Immature natural killer cell (primary cell): Measurements from ENCODE around the gene PTCHD4. TPM values are rescaled to one million over a fixed set of nuclear protein-coding genes. Genes with fewer than 3 reads are reported as not detected.

ENCODE experiments used
- DNase-seq, 3 donors: peaks; one replicate each; pipeline ENCODE4 v3.0.0; 2022; ENCODE audit warnings: mixed read lengths in 1 of 3
- H3K27ac Mint-ChIP-seq, 6 donors: one replicate each; pipeline ENCODE4 v1.8.0; 2020; ENCODE audit warnings: mixed read lengths in 6 of 6, mild to moderate bottlenecking in 5 of 6, inconsistent platforms in 4 of 6, moderate library complexity in 3 of 6
- H3K27me3 Mint-ChIP-seq, 3 donors: one replicate each; pipeline ENCODE4 v1.8.0; 2020 to 2021; ENCODE audit warnings: low read depth in 3 of 3, mild to moderate bottlenecking in 3 of 3, mixed read lengths in 3 of 3, moderate library complexity in 3 of 3, inconsistent platforms in 1 of 3
- H3K36me3 Mint-ChIP-seq, 3 donors: one replicate each; pipeline ENCODE4 v1.8.0; 2020; ENCODE audit warnings: mixed read lengths in 3 of 3, inconsistent platforms in 2 of 3, mild to moderate bottlenecking in 2 of 3
- H3K4me1 Mint-ChIP-seq, 2 donors: one replicate each; pipeline ENCODE4 v1.8.0; 2020; ENCODE audit warnings: inconsistent platforms in 2 of 2, mild to moderate bottlenecking in 2 of 2, mixed read lengths in 2 of 2, moderate library complexity in 1 of 2
- H3K4me3 Mint-ChIP-seq, 5 donors: one replicate each; pipeline ENCODE4 v1.8.0; 2020; ENCODE audit warnings: mild to moderate bottlenecking in 5 of 5, mixed read lengths in 5 of 5, inconsistent platforms in 3 of 5, moderate library complexity in 3 of 5
- H3K9me3 Mint-ChIP-seq, 6 donors: one replicate each; pipeline ENCODE4 v1.8.0; 2020; ENCODE audit warnings: mild to moderate bottlenecking in 6 of 6, mixed read lengths in 6 of 6, inconsistent platforms in 4 of 6, moderate library complexity in 3 of 6
- polyA plus RNA-seq, 3 donors: library from polyadenylated mRNA; unstranded; fragments of 300-500 nt; fragmentation: Illumina TruSeq; gene quantifications; one replicate each; pipeline ENCODE4 v1.2.3, GENCODE V29; 2021

Gene PTCHD4
- polyA plus RNA-seq, 3 donors from 2014 or later = not detected

DNA sequence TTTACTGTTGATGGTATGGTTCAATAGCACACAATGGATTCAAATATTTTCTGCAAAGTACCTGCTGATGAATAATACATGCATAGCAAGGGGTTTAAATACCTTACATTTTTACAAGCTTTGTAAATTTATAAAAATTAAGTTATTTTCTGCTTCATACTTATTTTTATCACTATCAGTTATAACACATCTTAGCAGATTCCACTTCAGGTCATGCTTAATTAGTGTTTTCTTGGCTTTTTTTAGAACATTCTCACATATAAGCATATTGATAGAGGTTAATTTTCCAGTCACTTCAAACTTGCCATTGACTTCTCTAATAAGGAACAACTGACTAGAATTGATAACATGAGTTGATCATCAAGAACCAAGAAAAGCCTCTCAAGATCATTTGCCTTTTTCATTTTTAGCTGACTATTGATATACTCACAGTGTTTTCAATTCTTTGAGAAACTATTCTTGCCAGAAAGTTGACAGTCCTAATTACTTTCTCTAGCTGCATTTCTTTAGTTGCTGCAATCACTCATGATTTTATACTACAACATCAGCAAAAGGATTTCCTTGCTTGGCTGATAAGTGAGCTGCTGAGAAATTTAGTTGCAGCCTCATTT, 25.8 kb downstream of the PTCHD4 start:
- Mint-ChIP-seq H3K36me3 (no peaks in the 10 kb centered on the region), H3K27me3 (peaks cover 0 to 2% (median 0%) of the 10 kb centered on the region in 3 donors), H3K4me3 (no peak overlapping the region), H3K4me1 (no peaks in the 10 kb centered on the region), H3K9me3 (peaks cover 0 to 3% (median 0%) of the 10 kb centered on the region in 6 donors), H3K27ac (no peak overlapping the region)
- DNase-seq = no peak

- no peak overlapping the region for H3K4me3 Mint-ChIP-seq
- H3K4me1 Mint-ChIP-seq = no peaks in the 10 kb centered on the region
- H3K27me3 Mint-ChIP-seq = peaks cover 0 to 2% (median 0%) of the 10 kb centered on the region in 3 donors
- H3K36me3 Mint-ChIP-seq = no peaks in the 10 kb centered on the region
- no peak overlapping the region for H3K27ac Mint-ChIP-seq
- peaks cover 0 to 3% (median 0%) of the 10 kb centered on the region in 6 donors for H3K9me3 Mint-ChIP-seq
- DNase-seq = no peak
Observed at GRCh38 chr6:48084201-48084600, 26.8 kb downstream of the PTCHD4 start.

GRCh38 chr6:48080227-48081009, 30.6 kb downstream of the PTCHD4 start:
- Mint-ChIP-seq H3K9me3 (peaks cover 0 to 10% (median 5%) of the 10 kb centered on the region in 6 donors), H3K36me3 (no peaks in the 10 kb centered on the region), H3K27me3 (peaks cover 0 to 2% (median 0%) of the 10 kb centered on the region in 3 donors), H3K27ac (no peak overlapping the region), H3K4me3 (no peak overlapping the region), H3K4me1 (no peaks in the 10 kb centered on the region)
- DNase-seq = no peak

GRCh38 chr6:48078120-48078519, 32.9 kb downstream of the PTCHD4 start:
- DNase-seq = no peak
- no peaks in the 10 kb centered on the region for H3K36me3 Mint-ChIP-seq
- H3K27me3 Mint-ChIP-seq = no peaks in the 10 kb centered on the region
- H3K9me3 Mint-ChIP-seq = peaks cover 0 to 12% (median 3%) of the 10 kb centered on the region in 6 donors
- H3K4me3 Mint-ChIP-seq = no peak overlapping the region
- H3K27ac Mint-ChIP-seq = no peak overlapping the region
- H3K4me1 Mint-ChIP-seq = no peaks in the 10 kb centered on the region

DNA sequence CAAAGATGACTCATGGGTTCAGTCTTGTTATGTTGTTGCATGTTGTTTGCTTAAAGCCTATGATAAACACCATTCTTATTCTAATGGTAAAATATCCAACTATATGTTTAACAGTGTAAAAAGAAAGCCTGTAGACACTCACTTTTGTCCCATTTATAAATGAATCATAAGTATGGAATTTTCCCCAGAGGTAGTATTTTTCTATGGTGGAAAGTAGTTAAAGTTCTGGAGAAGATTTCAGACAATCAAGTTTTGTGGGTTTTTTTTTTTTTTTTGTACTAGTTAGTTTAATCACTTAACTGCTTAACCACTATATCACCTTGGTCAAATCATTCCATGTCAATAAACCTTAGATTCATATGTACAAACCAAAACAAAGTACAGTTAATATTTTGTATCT, 35.8 kb downstream of the PTCHD4 start:
- Mint-ChIP-seq H3K9me3 (peaks cover 0 to 12% (median 4%) of the 10 kb centered on the region in 6 donors), H3K27me3 (no peaks in the 10 kb centered on the region), H3K27ac (no peak overlapping the region), H3K4me1 (no peaks in the 10 kb centered on the region), H3K36me3 (no peaks in the 10 kb centered on the region), H3K4me3 (no peak overlapping the region)
- DNase-seq = no peak

GRCh38 chr6:48073976-48074767, 36.8 kb downstream of the PTCHD4 start:
- no peak for DNase-seq
- H3K27ac Mint-ChIP-seq = no peak overlapping the region
- no peak overlapping the region for H3K4me3 Mint-ChIP-seq
- peaks cover 2 to 16% (median 5%) of the 10 kb centered on the region in 6 donors for H3K9me3 Mint-ChIP-seq
- H3K27me3 Mint-ChIP-seq = no peaks in the 10 kb centered on the region
- no peaks in the 10 kb centered on the region for H3K36me3 Mint-ChIP-seq
- H3K4me1 Mint-ChIP-seq = no peaks in the 10 kb centered on the region

- H3K27ac Mint-ChIP-seq = no peak overlapping the region
- H3K36me3 Mint-ChIP-seq = no peaks in the 10 kb centered on the region
- no peak for DNase-seq
- peaks cover 2 to 18% (median 6%) of the 10 kb centered on the region in 6 donors for H3K9me3 Mint-ChIP-seq
- H3K4me3 Mint-ChIP-seq = no peak overlapping the region
- no peaks in the 10 kb centered on the region for H3K27me3 Mint-ChIP-seq
- no peaks in the 10 kb centered on the region for H3K4me1 Mint-ChIP-seq
Observed at GRCh38 chr6:48071833-48072232, 39.2 kb downstream of the PTCHD4 start.

GRCh38 chr6:48069280-48069679, 41.7 kb downstream of the PTCHD4 start:
- H3K4me3 Mint-ChIP-seq = no peak overlapping the region
- H3K27me3 Mint-ChIP-seq = no peaks in the 10 kb centered on the region
- DNase-seq = no peak
- no peak overlapping the region for H3K27ac Mint-ChIP-seq
- no peaks in the 10 kb centered on the region for H3K4me1 Mint-ChIP-seq
- H3K9me3 Mint-ChIP-seq = peaks cover 0 to 23% (median 4%) of the 10 kb centered on the region in 6 donors
- no peaks in the 10 kb centered on the region for H3K36me3 Mint-ChIP-seq

DNA sequence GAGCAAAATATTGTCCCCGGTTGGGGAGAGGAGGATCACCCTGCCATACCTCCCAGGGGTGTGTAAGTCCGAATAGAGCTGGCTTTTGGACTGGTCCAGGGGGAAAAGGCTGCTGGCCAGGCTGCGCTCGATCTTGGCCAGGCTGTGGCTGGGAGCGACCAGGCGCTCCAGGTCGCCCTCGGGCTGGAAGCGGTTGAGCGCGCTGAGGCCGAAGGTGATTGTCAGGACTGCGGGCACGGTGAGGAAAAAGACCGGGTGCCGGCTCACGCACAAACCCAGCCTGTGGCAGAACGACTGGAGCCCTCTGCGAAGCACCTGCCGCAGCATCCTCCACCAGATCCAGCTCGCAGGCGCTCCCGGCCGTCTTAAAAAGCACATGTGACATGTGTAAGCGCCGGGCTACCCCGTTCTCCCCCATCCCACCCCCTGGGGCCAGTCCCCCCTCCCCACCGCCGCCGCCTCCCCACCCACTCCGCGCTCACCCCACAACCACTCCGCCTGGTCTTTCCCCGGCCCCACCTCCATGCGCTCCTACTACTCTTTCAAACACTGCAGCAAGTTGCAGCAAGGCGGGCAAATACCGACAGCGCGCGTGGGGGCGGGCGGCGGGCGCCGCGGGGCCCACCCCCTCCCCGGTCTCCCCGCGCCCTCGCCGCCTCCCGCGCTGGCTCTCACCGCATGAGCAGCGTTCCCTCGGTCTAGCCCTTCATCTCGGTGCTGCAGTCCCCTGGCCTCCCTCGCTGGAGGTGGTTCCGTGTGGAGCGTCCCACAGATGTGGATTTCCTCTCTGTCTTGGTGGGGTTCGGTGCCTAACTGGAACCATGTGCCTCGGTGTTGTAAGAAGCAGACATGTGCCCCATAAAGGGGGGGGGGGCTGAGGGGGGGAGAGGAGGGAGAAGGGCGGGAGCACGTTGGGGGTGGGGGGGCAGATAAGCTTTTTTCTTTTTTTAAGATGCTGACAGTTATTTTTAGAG, 42.4 kb downstream of the PTCHD4 start:
- no peaks in the 10 kb centered on the region for H3K27me3 Mint-ChIP-seq
- no peak overlapping the region for H3K27ac Mint-ChIP-seq
- peaks cover 0 to 23% (median 3%) of the 10 kb centered on the region in 6 donors for H3K9me3 Mint-ChIP-seq
- H3K36me3 Mint-ChIP-seq = no peaks in the 10 kb centered on the region
- H3K4me1 Mint-ChIP-seq = no peaks in the 10 kb centered on the region
- no peak overlapping the region for H3K4me3 Mint-ChIP-seq
- no peak for DNase-seq

DNA sequence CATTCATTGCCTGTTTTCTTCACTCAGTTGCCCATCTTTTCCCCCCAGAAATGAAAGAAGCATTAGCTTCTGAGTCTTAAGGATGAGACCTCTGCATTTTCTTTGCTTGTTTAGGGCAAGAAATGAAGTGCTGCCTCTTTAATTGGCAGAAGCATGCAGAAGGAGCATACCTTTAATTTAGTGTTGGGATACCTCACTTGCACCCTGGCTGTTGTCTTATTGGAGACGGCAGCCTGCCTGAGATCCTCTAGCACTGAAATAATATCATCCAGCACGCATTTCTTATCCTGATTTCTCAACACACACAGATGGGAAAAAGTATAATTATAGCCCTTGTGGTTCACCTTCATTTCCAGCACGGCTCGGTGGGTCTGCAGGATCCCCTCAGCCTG, 43.1 kb downstream of the PTCHD4 start:
- DNase-seq = no peak
- H3K27me3 Mint-ChIP-seq = peaks cover 0 to 1% (median 0%) of the 10 kb centered on the region in 3 donors
- peaks cover 0 to 23% (median 3%) of the 10 kb centered on the region in 6 donors for H3K9me3 Mint-ChIP-seq
- no peaks in the 10 kb centered on the region for H3K4me1 Mint-ChIP-seq
- no peak overlapping the region for H3K27ac Mint-ChIP-seq
- H3K4me3 Mint-ChIP-seq = no peak overlapping the region
- H3K36me3 Mint-ChIP-seq = no peaks in the 10 kb centered on the region

DNA sequence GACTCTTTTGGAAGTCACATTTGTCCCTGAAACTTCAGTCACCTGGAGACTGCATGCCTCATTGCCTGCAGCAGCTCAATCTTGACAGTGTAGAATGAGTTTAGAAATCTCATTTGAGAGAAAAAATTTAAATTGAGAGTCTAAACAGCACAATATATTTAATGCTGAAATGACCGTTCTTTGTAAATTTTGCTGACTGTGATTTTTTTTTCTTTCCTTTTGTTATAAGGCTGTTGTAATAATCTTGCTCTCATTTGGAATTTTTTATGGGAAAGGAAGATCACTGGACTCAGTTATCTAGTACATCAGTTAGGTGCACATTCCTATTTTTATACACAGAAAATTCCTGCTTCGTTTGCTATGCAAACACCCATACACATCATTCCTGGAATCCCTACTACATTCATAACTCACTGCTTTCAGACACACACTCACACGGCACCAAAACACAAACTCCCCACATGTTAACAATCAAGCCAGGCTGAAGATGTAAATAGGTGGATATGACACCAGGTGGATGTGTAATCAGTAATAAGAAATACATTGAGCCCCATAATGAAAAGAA, 43.8 kb downstream of the PTCHD4 start:
- peaks cover 0 to 1% (median 0%) of the 10 kb centered on the region in 3 donors for H3K27me3 Mint-ChIP-seq
- H3K9me3 Mint-ChIP-seq = peaks cover 0 to 23% (median 3%) of the 10 kb centered on the region in 6 donors
- H3K27ac Mint-ChIP-seq = no peak overlapping the region
- no peaks in the 10 kb centered on the region for H3K36me3 Mint-ChIP-seq
- no peak overlapping the region for H3K4me3 Mint-ChIP-seq
- H3K4me1 Mint-ChIP-seq = no peaks in the 10 kb centered on the region
- DNase-seq = no peak

DNA sequence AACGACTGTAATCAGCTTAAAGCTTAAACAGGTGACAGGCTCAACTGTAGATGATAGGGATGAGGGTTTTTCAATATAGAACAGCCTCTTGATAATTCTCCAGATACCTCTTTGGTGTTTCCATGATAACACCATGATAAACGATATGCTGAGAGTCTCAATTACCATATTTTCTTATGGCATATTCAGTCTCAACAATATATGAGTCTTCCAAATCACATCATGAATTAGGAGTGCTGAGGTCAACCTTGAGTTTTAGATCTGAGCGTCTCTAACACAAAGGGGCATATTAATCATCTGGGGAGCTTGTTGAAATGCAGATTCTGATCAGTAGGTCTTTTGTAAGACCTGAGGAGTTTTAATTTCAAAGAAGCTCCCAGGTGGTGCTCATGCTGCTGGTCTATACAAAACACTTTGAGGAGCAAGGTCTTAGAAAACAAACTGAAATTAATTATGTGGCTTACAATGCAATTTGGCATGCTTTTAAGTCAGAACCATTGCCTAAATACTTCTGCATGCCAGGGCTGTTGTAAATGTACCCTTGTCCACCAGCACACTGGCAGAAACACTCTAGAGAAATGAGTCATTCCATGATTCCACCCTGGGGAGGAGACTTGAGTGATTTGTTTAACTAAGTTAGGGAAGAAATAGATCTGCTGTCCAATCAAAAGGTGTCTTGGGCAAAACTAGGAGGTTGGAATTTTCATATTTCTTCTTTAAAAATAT, 49.6 kb downstream of the PTCHD4 start:
- no peak for DNase-seq
- Mint-ChIP-seq H3K4me1 (no peaks in the 10 kb centered on the region), H3K27me3 (peaks cover 0 to 3% (median 2%) of the 10 kb centered on the region in 3 donors), H3K9me3 (peaks cover 0 to 26% (median 3%) of the 10 kb centered on the region in 6 donors), H3K36me3 (no peaks in the 10 kb centered on the region), H3K27ac (no peak overlapping the region), H3K4me3 (no peak overlapping the region)
